Measurements from ENCODE around the gene CACNA1D.
A peak's percentile ranks its signal among the peaks of the same experiment; 100 is the strongest.
"Not testable (repeated sequence)": the region's sequence is repeated elsewhere in the genome, so short reads cannot be mapped to it uniquely, and the experiment has no call there.

Gene CACNA1D

DNA sequence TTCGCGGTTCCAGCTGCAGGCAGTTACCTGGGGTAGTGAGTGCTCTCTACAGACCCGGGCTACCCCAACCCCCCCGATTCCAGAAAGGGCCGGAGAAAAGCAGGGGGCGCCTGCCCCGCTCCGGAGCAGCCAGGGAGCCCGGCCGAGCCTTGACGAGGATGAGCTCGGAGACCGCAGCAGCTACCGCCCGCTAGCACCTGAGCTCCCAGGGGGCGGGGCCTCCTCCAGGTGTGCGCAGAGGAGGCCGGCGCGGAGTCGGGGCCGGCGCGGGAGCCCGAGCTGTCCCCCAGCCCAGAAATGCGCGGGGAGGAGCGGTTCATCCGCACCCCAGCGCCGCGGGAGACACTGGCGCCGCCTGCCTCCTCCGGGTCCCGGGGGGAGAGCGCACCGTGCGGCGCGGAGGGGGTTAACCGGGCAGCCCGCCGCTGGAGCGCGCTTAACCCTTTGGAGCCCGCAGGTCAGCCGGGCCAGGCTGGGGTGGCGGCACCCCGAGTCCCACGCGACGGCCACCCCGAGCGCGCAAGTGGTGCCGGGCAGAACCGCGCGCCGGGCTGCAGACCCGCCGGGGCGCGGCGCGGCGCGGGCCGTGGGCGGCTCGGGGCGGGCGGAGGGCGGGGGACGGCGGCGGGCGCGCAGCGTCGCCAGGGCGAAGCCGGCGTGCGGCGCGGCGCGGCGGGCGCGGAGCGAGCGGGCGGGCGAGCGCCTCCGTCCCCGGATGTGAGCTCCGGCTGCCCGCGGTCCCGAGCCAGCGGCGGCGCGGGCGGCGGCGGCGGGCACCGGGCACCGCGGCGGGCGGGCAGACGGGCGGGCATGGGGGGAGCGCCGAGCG lies at the start of gene CACNA1D:
Gene CACNA1D (plus strand): TSS at position 649 of the 829 bp plus-strand sequence. CDS start 556 bp downstream, outside the sequence.
- 0 out of 2 replicates have a peak, but pooled peaks cover 8% of the 10 kb centered on the region for H3K4me1 ChIP-seq (ENCODE audit: insufficient read depth, low read length)
- no peaks in the 10 kb centered on the region for H3K36me3 ChIP-seq (ENCODE audit: insufficient read depth, low read length)
- peak within 1 kb of the TSS; percentile 61; the same call in 1 of the 2 replicates for H3K9ac ChIP-seq (ENCODE audit: low read depth, low read length)
- H3K9me3 ChIP-seq (ENCODE audit: control insufficient read depth, insufficient read depth, low read length) = no peaks in the 10 kb centered on the region

DNA sequence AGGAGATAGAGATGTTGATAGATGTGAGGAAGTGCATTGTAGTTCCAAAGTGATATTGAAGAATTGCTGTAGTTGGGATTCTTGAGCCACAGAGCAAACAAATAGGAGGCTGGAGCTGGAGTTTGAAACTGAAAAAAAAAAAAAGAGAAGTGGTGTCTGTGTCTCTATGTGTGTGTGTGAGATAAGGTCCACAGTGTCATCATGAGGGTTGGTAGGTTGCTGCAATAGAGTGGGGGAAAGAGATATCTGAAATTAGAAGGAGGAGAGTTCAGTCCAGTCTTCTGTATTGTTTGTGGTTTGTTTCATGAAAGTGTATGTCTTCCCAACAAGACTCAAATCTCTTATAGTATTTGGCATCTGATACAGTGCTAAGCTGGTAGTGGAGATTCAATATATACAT lies 37.3 kb upstream of the CACNA1D start:
- Histone ChIP-seq H3K36me3 (ENCODE audit: insufficient read depth, low read length) (no peaks in the 10 kb centered on the region), H3K9me3 (ENCODE audit: control insufficient read depth, insufficient read depth, low read length) (no peaks in the 10 kb centered on the region), H3K9ac (ENCODE audit: low read depth, low read length) (no peak overlapping the region), H3K4me1 (ENCODE audit: insufficient read depth, low read length) (no peaks in the 10 kb centered on the region)

- H3K4me1 ChIP-seq (ENCODE audit: insufficient read depth, low read length) = no peaks in the 10 kb centered on the region
- no peaks in the 10 kb centered on the region for H3K36me3 ChIP-seq (ENCODE audit: insufficient read depth, low read length)
- no peaks in the 10 kb centered on the region for H3K9me3 ChIP-seq (ENCODE audit: control insufficient read depth, insufficient read depth, low read length)
- no peak overlapping the region for H3K9ac ChIP-seq (ENCODE audit: low read depth, low read length)
Measured at GRCh38 chr3:53460326-53460725, 34.1 kb upstream of the CACNA1D start.

DNA sequence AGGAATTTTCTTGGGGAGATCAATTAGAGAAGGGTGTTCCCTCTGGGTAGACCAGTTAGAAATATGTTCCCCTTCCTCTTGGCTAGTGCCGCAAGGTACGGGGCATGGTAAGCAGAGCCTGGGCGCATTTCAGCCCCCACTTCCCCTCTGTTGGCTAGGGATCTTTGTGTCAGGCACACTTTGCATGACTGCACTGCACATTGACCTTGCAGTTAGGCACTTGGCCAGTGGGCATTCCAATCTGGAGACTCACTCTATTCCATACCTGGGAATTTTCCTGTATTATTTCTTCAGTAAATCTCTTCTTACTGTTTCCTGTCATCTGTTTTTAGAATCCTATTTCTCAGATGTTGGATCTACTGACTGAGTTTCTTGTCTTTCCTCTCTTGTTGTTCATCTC lies 30.0 kb upstream of the CACNA1D start:
- Histone ChIP-seq H3K36me3 (ENCODE audit: insufficient read depth, low read length) (no peaks in the 10 kb centered on the region), H3K9ac (ENCODE audit: low read depth, low read length) (no peak overlapping the region), H3K9me3 (ENCODE audit: control insufficient read depth, insufficient read depth, low read length) (no peaks in the 10 kb centered on the region)

GRCh38 chr3:53469758-53470157 lies 24.7 kb upstream of the CACNA1D start:
- H3K4me1 ChIP-seq (ENCODE audit: insufficient read depth, low read length); H3K36me3 ChIP-seq (ENCODE audit: insufficient read depth, low read length); H3K9ac ChIP-seq (ENCODE audit: low read depth, low read length); H3K9me3 ChIP-seq (ENCODE audit: control insufficient read depth, insufficient read depth, low read length): not testable (repeated sequence)

More for the DNA sequence above, 30.0 kb upstream of the CACNA1D start:
- H3K4me1 ChIP-seq (ENCODE audit: insufficient read depth, low read length) = no peaks in the 10 kb centered on the region

DNA sequence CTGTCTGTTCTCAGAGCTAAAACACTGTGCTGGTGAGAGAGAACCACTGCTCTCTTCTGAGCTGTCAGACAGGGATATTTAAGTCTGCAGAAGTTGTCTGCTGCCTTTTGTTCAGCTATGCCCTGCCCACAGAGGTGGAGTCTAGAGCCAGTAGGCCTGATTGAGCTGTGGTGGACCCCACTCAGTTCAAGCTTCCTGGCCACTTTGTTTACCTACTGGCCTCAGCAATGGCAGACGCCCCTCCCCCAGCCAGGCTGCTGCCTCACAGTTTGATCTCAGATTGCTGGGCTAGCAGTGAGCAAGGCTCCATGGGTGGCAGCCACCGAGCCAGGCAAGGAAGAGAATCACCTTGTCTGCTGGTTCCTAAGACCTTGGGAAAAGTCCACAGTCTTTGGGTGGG lies 21.0 kb upstream of the CACNA1D start:
- Histone ChIP-seq H3K4me1 (ENCODE audit: insufficient read depth, low read length) (no peaks in the 10 kb centered on the region), H3K9me3 (ENCODE audit: control insufficient read depth, insufficient read depth, low read length) (no peaks in the 10 kb centered on the region), H3K9ac (ENCODE audit: low read depth, low read length) (no peak overlapping the region), H3K36me3 (ENCODE audit: insufficient read depth, low read length) (no peaks in the 10 kb centered on the region)

DNA sequence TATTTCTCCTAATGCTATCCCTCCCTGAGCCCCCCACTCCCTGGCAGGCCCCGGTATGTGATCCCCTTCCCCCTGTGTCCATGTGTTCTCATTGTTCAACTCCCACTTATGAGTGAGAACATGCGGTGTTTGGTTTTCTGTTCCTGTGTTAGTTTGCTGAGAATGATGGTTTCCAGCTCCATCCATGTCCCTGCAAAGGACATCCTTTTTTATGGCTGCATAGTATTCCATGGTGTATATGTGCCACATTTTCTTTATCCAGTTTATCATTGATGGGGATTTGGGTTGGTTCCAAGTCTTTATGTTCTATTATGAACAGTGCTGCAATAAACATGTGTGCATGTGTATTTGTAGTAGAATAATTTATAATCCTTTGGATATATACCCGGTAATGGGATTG lies 18.0 kb upstream of the CACNA1D start:
- not testable (repeated sequence) for H3K36me3 ChIP-seq (ENCODE audit: insufficient read depth, low read length); H3K9me3 ChIP-seq (ENCODE audit: control insufficient read depth, insufficient read depth, low read length); H3K4me1 ChIP-seq (ENCODE audit: insufficient read depth, low read length); H3K9ac ChIP-seq (ENCODE audit: low read depth, low read length)

DNA sequence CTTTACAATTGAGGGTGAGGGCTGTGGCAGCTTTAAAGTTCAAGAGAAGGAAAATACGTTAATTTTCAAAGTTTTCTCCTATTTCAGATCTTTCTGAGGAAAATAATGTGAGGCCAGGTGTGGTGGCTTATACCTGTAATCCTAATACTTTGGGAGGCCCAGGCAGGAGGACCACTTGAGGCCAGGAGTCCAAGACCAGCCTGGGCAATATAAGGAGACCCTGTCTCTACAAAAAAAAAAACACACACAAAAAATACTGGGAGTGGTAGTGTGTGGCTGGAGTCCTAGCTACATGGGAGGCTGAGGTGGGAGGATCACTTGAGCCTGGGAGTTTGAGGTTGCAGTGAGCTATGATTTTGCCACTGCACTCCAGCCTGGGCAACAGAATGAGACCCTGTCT lies 16.7 kb upstream of the CACNA1D start:
- H3K4me1 ChIP-seq (ENCODE audit: insufficient read depth, low read length); H3K9ac ChIP-seq (ENCODE audit: low read depth, low read length); H3K9me3 ChIP-seq (ENCODE audit: control insufficient read depth, insufficient read depth, low read length); H3K36me3 ChIP-seq (ENCODE audit: insufficient read depth, low read length): not testable (repeated sequence)

DNA sequence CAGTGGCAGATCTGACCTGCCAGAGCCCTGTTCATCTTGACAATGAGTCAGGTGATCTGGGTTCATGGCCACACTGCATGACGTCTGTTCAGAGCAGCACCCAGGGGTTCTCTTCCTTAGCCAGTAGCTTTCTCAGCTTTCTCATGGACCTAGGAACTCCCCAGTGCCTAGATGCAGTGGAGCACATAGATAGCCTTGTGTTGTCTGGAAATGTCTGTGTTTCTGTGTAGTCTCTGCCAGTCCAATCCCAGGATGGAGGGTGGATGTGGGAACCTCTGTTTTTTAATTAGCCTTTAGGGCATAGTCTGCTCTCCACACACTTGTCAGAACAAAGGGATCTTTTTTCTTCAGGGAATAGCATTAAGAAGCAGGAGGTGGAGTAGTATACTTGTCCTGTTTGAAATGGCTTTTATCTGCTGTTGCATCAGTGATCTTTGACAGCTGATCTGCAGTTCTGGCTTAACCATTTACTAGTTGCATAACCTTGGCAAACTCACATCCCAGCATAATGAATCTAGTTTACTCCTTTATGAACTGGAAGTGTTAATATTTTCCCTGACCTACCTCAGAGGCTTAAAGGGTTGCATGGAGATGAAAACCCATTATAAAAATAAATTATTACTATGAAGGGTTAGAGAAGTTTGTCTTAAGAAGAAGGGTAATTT lies 16.1 kb upstream of the CACNA1D start:
- H3K4me1 ChIP-seq (ENCODE audit: insufficient read depth, low read length) = no peaks in the 10 kb centered on the region
- no peaks in the 10 kb centered on the region for H3K36me3 ChIP-seq (ENCODE audit: insufficient read depth, low read length)
- H3K9ac ChIP-seq (ENCODE audit: low read depth, low read length) = no peak overlapping the region
- no peaks in the 10 kb centered on the region for H3K9me3 ChIP-seq (ENCODE audit: control insufficient read depth, insufficient read depth, low read length)

- no peaks in the 10 kb centered on the region for H3K9me3 ChIP-seq (ENCODE audit: control insufficient read depth, insufficient read depth, low read length)
Measured at GRCh38 chr3:53478921-53479664, 15.3 kb upstream of the CACNA1D start.

GRCh38 chr3:53482227-53482626 lies 12.2 kb upstream of the CACNA1D start:
- Histone ChIP-seq H3K9ac (ENCODE audit: low read depth, low read length) (no peak overlapping the region), H3K36me3 (ENCODE audit: insufficient read depth, low read length) (no peaks in the 10 kb centered on the region), H3K9me3 (ENCODE audit: control insufficient read depth, insufficient read depth, low read length) (no peaks in the 10 kb centered on the region), H3K4me1 (ENCODE audit: insufficient read depth, low read length) (no peaks in the 10 kb centered on the region)

More at GRCh38 chr3:53478921-53479664, 15.3 kb upstream of the CACNA1D start:
- H3K36me3 ChIP-seq (ENCODE audit: insufficient read depth, low read length) = no peaks in the 10 kb centered on the region
- H3K9ac ChIP-seq (ENCODE audit: low read depth, low read length) = no peak overlapping the region
- H3K4me1 ChIP-seq (ENCODE audit: insufficient read depth, low read length) = no peaks in the 10 kb centered on the region

DNA sequence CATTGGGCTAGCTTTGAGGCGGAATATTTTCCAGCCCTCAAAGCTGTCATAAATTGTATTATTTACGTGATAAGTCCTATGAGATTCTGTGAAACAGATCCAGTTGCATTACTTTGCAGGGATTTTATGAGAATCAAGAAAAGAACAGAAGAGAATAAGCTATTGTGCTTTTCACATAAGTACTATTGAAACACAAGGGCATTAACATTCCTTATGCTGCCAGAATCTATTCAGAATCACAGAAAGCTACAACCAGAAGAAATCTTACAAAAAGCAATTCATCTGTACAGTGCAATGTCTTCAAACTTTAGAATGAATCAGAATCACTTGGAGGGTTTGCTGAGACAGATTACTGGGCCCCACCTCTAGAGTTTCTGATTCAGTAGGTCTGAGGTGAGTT lies 10.6 kb upstream of the CACNA1D start:
- Histone ChIP-seq H3K9ac (ENCODE audit: low read depth, low read length) (no peak overlapping the region), H3K4me1 (ENCODE audit: insufficient read depth, low read length) (no peaks in the 10 kb centered on the region), H3K36me3 (ENCODE audit: insufficient read depth, low read length) (no peaks in the 10 kb centered on the region), H3K9me3 (ENCODE audit: control insufficient read depth, insufficient read depth, low read length) (no peaks in the 10 kb centered on the region)

DNA sequence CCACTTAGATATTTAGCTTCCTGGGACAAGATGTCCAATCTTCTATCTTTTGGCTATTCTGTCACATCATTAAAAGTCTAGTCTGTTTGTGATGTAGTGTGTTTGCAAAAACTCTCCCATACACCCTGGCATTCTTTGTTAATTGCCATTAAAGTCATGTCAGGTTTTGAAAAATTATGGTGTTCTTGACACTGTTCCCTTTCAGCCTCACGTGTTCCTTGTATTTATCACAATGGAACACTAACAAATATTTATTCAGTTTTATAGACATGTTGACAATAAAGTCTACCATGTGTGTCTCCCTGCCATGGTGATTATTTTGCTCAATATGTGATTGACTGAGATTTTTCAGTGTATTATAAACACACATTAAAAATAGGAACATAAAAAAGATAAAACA lies 9.4 kb upstream of the CACNA1D start:
- Histone ChIP-seq H3K9me3 (ENCODE audit: control insufficient read depth, insufficient read depth, low read length) (no peaks in the 10 kb centered on the region), H3K4me1 (ENCODE audit: insufficient read depth, low read length) (no peaks in the 10 kb centered on the region)

GRCh38 chr3:53485675-53486403 lies 8.6 kb upstream of the CACNA1D start:
- Histone ChIP-seq H3K9me3 (ENCODE audit: control insufficient read depth, insufficient read depth, low read length) (no peaks in the 10 kb centered on the region), H3K4me1 (ENCODE audit: insufficient read depth, low read length) (no peaks in the 10 kb centered on the region), H3K9ac (ENCODE audit: low read depth, low read length) (no peak overlapping the region), H3K36me3 (ENCODE audit: insufficient read depth, low read length) (no peaks in the 10 kb centered on the region)

More for the DNA sequence above, 9.4 kb upstream of the CACNA1D start:
- Histone ChIP-seq H3K36me3 (ENCODE audit: insufficient read depth, low read length) (no peaks in the 10 kb centered on the region), H3K9ac (ENCODE audit: low read depth, low read length) (no peak overlapping the region)

All from ES-I3 (cell line).